Hematopoietic multipotent progenitor cell treated with erythropoietin and hydrocortisone succinate and interleukin-3 and kit ligand, for 8 days (in vitro differentiated cells): ENCODE data around the gene ADGRG7.
A peak's percentile ranks its signal among the peaks of the same experiment; 100 is the strongest.
"Not testable (repeated sequence)": the region's sequence is repeated elsewhere in the genome, so short reads cannot be mapped to it uniquely, and the experiment has no call there.

Experiments
- DNase-seq: peaks from one replicate; pipeline ENCODE4 v3.0.0-alpha.2; 2015

The ADGRG7 gene

GRCh38 chr3:100609305-100609704, at the start of gene ADGRG7:
ADGRG7 (plus strand) TSS chr3:100609601; CDS start chr3:100609857, 256 bp downstream.
- no peak for DNase-seq

GRCh38 chr3:100560426-100560825, 49.0 kb upstream of the ADGRG7 start:
- DNase-seq = no peak

- DNase-seq = no peak
Observed at GRCh38 chr3:100561459-100562158, 47.8 kb upstream of the ADGRG7 start.

- no peak for DNase-seq
Observed at GRCh38 chr3:100562224-100562857, 47.1 kb upstream of the ADGRG7 start.

GRCh38 chr3:100563228-100563627, 46.2 kb upstream of the ADGRG7 start:
- DNase-seq = no peak

- no peak for DNase-seq
Observed at GRCh38 chr3:100563652-100564211, 45.7 kb upstream of the ADGRG7 start.

- DNase-seq = no peak
Observed at GRCh38 chr3:100570811-100571210, 38.6 kb upstream of the ADGRG7 start.

GRCh38 chr3:100574536-100574935, 34.9 kb upstream of the ADGRG7 start:
- DNase-seq = no peak

GRCh38 chr3:100575704-100576103, 33.7 kb upstream of the ADGRG7 start:
- DNase-seq = no peak

- DNase-seq = no peak
Observed at GRCh38 chr3:100577382-100578008, 31.9 kb upstream of the ADGRG7 start.

GRCh38 chr3:100578646-100579045, 30.8 kb upstream of the ADGRG7 start:
- no peak for DNase-seq

- DNase-seq = no peak
Observed at GRCh38 chr3:100580147-100580546, 29.3 kb upstream of the ADGRG7 start.

GRCh38 chr3:100581650-100582049, 27.8 kb upstream of the ADGRG7 start:
- DNase-seq = no peak

GRCh38 chr3:100582157-100582556, 27.2 kb upstream of the ADGRG7 start:
- DNase-seq = not testable (repeated sequence)

- no peak for DNase-seq
Observed at GRCh38 chr3:100584101-100584660, 25.2 kb upstream of the ADGRG7 start.

GRCh38 chr3:100586832-100587231, 22.6 kb upstream of the ADGRG7 start:
- DNase-seq = no peak

GRCh38 chr3:100588251-100588650, 21.1 kb upstream of the ADGRG7 start:
- DNase-seq = no peak

- peak; percentile 80 for DNase-seq
Observed at GRCh38 chr3:100590114-100590839, 19.1 kb upstream of the ADGRG7 start.

GRCh38 chr3:100590840-100591147, 18.6 kb upstream of the ADGRG7 start:
- DNase-seq = no peak

GRCh38 chr3:100591411-100591810, 18.0 kb upstream of the ADGRG7 start:
- DNase-seq = no peak

- peak; percentile 41 for DNase-seq
Observed at GRCh38 chr3:100600181-100601042, 9.0 kb upstream of the ADGRG7 start.
